Mesodermal cell (in vitro differentiated cells): Measurements from ENCODE around the gene OAF.

Source experiments
- H3K27ac ChIP-seq: 2 replicates; pipeline ENCODE4 v1.7.0; 2013; ENCODE audit warnings: mild to moderate bottlenecking, low read depth, low read length, moderate library complexity; ENCODE audit not compliant: severe bottlenecking
- H3K36me3 ChIP-seq: 2 replicates; pipeline ENCODE4 v1.7.1; 2013; ENCODE audit warnings: mild to moderate bottlenecking, low read length, moderate library complexity; ENCODE audit not compliant: control insufficient read depth, insufficient read depth
- H3K4me1 ChIP-seq: one replicate; pipeline ENCODE4 v1.7.1; 2013; ENCODE audit warnings: mild to moderate bottlenecking, low read length; ENCODE audit not compliant: insufficient read depth, control insufficient read depth, poor library complexity, severe bottlenecking
- H3K4me3 ChIP-seq: 2 replicates; pipeline ENCODE4 v1.7.0; 2013; ENCODE audit warnings: low read length, control low read depth, mild to moderate bottlenecking; ENCODE audit not compliant: insufficient read depth, poor library complexity, severe bottlenecking; ENCODE audit errors: extremely low read depth
- H3K9me3 ChIP-seq: 2 replicates; pipeline ENCODE4 v1.7.1; 2013; ENCODE audit warnings: mild to moderate bottlenecking, low read length, moderate library complexity; ENCODE audit not compliant: control insufficient read depth
- WGBS, 2 experiments: methylation state at CpG; one replicate each; pipeline ENCODE4 v1.1.5; 2013; ENCODE audit warnings: missing lambda C conversion rate in 2 of 2; ENCODE audit not compliant: insufficient coverage in 2 of 2; 5-methylcytosine and 5-hydroxymethylcytosine counted together

Gene OAF

GRCh38 chr11:120233207-120233803 lies 22.5 kb downstream of the OAF start:
- 88 to 92% methylated on average over 7 to 9 of the region's 9 CpGs for WGBS, 2 experiments
- Histone ChIP-seq H3K9me3 (no peaks in the 10 kb centered on the region), H3K36me3 (peaks cover 8% of the 10 kb centered on the region), H3K27ac (no peak overlapping the region), H3K4me1 (no peaks in the 10 kb centered on the region), H3K4me3 (no peak overlapping the region)

GRCh38 chr11:120235024-120235628 lies 24.3 kb downstream of the OAF start:
- Histone ChIP-seq H3K27ac (no peak overlapping the region), H3K4me3 (no peak overlapping the region), H3K9me3 (no peaks in the 10 kb centered on the region), H3K4me1 (no peaks in the 10 kb centered on the region), H3K36me3 (no peaks in the 10 kb centered on the region)
- WGBS, 2 experiments: 11 to 16% methylated on average over 8 of the region's 8 CpGs

DNA sequence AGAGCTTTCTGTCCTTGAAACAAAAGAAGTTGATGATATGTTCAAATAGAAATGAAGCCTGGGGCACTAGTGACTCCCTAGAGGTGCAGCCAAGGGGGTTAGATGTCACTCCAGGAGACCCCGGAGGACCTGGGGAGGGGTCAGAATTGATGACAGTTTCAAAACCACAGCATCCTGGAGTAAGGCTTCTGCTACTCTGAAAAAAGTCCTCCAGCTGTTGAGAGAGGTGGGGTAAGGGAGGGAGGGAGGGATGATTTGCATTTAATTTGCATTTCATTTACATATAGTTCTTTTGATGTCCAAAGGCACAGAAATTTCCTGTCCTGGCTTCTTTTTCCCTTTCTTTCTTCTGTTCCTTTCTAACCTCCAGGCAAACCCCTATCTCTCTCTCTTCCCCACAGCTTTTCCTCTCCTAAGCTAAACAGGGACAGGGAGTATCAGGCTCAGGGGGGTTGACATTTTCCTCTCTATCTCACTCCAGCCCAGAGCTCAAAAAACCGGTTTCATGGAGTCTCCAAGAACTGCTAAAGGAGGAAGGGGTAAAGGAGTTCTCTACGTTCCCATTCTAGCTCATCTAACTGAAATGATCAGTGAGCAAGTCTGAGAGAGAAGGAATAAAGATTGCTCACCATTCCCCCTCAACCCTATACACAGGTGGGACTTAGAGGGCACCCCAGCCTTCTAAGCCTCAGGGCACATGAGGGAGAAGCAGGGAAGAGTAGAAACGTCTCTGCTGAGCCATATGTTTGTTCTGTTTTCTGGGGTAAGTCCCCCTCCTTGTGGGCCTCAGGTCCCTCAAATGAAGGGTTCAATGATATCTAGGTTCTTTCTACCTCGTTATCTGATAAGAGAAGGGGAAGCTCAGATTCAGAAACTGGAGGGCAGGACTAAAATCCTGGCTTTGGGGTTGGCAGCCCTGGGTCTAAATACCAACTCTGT lies 25.6 kb downstream of the OAF start:
- 47 to 48% methylated on average over 2 to 3 of the region's 5 CpGs for WGBS, 2 experiments
- H3K4me3 ChIP-seq: no peak overlapping the region
- no peaks in the 10 kb centered on the region for H3K9me3 ChIP-seq
- no peak overlapping the region for H3K27ac ChIP-seq
- H3K4me1 ChIP-seq: no peaks in the 10 kb centered on the region
- H3K36me3 ChIP-seq: no peaks in the 10 kb centered on the region

- H3K36me3 ChIP-seq: no peaks in the 10 kb centered on the region
- no peak overlapping the region for H3K27ac ChIP-seq
- H3K4me1 ChIP-seq: no peaks in the 10 kb centered on the region
- 88 to 94% methylated on average over 10 to 11 of the region's 11 CpGs for WGBS, 2 experiments
- no peaks in the 10 kb centered on the region for H3K9me3 ChIP-seq
- no peak overlapping the region for H3K4me3 ChIP-seq
Measured at GRCh38 chr11:120238968-120239620, 28.3 kb downstream of the OAF start.

- no peak within 1 kb of the TSS for H3K27ac ChIP-seq
- H3K4me1 ChIP-seq: no peaks in the 10 kb centered on the region
- peak within 1 kb of the TSS; percentile 2 for H3K4me3 ChIP-seq
- WGBS, 2 experiments: 6 to 8% methylated on average over 45 to 51 of the region's 66 CpGs
- no peaks in the 10 kb centered on the region for H3K36me3 ChIP-seq
- H3K9me3 ChIP-seq: no peaks in the 10 kb centered on the region
Measured at GRCh38 chr11:120239713-120240640, 29.1 kb downstream of the OAF start, which contains the start of gene POU2F3. Gene POU2F3, plus strand, starts transcription at chr11:120240140. Its CDS starts 204 bp downstream, at chr11:120240344.

DNA sequence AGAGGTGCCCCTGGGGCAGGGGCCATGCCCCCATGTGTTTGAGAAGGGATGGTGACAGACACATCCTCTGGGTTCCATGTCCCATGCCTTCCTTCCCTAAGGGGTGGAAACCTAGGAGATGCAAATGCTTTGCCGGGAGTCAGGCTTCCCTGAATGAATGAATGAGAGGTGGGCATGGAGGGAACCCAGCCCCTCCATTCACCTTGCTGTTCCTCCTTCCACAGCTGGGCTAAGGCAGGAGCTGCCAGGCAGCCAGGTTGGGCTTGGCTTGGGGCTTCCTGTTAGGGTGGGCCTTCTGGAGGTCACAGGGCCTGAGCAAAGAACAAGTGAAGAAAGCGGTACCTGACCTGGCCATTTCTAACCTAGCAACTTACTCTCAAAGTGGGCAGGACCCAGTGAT lies 30.0 kb downstream of the OAF start:
- 100% methylated on average over 1 of the region's 2 CpGs for WGBS, 2 experiments

DNA sequence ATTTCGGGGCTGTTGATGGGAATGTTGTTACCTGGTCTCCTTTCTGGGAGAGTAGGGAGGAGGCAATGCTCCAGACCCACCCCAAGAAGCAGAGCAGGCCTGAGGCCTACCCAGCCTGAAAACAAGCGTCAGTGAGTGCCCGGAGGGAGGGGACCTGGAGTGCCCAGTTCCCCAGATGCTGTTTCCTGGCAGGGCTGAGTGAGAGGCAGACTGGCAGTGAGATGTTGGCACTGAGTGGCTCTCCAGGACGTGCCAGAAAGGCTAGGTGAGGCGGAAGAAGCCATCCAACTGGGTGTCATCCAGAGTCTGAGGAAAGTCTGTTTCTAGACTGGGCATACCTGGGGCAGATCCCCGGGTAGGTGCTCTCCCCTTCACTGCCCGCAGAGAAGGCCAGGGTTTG lies 30.4 kb downstream of the OAF start:
- WGBS, 2 experiments: 89 to 92% methylated on average over 6 of the region's 7 CpGs
- H3K4me1 ChIP-seq: no peaks in the 10 kb centered on the region
- H3K9me3 ChIP-seq: no peaks in the 10 kb centered on the region
- no peaks in the 10 kb centered on the region for H3K36me3 ChIP-seq
- H3K4me3 ChIP-seq: no peak overlapping the region
- H3K27ac ChIP-seq: no peak overlapping the region

More for the DNA sequence above, 30.0 kb downstream of the OAF start:
- Histone ChIP-seq H3K36me3 (no peaks in the 10 kb centered on the region), H3K4me1 (no peaks in the 10 kb centered on the region), H3K9me3 (no peaks in the 10 kb centered on the region), H3K4me3 (no peak overlapping the region), H3K27ac (no peak overlapping the region)

DNA sequence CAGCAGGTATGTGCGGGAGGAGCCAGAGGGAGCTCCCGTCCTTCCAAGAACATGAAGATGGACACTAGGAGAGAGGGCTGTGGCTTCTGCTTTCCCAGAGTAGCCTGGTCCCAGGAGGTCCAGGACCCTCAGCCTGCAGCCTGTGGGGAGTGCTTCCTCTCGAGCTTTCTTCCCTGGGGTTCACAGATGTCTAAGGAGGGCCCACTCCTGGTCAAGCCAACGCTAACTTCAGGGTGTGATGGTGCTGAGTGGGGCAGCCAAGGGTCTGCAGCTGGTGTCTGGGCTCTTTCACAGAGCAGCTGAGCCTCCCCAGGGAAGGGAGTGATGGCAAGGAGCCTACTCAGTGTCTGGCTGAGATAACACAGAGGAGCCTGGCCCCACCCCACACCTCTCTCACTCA lies 32.4 kb downstream of the OAF start:
- WGBS, 2 experiments: 88 to 97% methylated on average over 1 to 4 of the region's 4 CpGs
- Histone ChIP-seq H3K36me3 (no peaks in the 10 kb centered on the region), H3K27ac (no peak overlapping the region), H3K9me3 (no peaks in the 10 kb centered on the region), H3K4me1 (peaks cover 1% of the 10 kb centered on the region), H3K4me3 (no peak overlapping the region)

DNA sequence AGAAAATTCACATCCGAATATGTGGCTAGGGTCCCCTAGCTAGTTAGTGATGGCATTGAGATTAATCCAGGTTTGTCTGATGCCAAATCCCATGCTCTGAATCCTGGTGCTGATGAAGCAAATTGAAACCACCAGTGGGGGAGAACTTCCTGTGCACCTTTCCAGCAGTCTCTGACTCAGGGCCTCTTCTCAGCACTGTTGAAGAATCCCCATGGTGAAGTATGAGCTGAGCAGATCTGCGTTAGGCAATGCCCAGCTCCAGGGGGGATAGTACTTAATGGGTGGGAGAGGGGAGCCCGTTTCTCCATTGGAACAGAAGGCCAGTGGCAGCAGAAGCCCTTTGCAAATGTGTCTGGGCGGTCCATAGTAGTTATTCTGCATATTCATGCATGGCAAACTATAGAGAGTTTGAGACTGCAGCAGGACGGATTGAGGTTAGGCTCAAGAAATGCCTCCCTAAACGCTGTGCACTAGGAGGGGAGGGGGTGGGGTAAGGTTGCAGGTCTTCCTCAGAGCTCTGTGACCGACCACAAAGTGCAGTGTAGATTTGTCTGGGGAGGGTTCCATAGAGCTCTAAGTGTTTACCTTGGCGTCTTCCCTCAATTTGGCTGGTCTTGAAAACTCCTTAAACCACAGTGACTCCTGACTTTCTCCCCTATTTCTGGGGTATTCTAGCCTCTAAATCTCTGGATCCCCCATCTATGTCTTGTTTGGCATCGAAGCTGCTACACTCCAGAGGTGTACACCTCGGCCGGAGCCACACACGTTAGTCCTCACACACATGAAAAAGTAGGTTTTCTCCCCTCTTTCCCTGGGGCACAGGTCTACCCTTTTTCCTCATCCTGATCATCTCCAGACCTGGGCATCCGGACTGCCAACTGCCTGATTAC lies 33.9 kb downstream of the OAF start:
- Histone ChIP-seq H3K4me3 (no peak overlapping the region), H3K4me1 (peaks cover 13% of the 10 kb centered on the region), H3K36me3 (no peaks in the 10 kb centered on the region), H3K27ac (no peak overlapping the region), H3K9me3 (no peaks in the 10 kb centered on the region)
- 72 to 74% methylated on average over 10 to 12 of the region's 13 CpGs for WGBS, 2 experiments
